Parathyroid adenoma (tissue), 2 donors: ENCODE data around the gene COL23A1.

Source experiments
- H2AFZ ChIP-seq: fragments of 300-600 bp; sonication (generic); one replicate; pipeline ENCODE4 v1.7.0; 2017; ENCODE audit warnings: antibody characterized with exemption, mild to moderate bottlenecking
- H3K27ac ChIP-seq: fragments of 300-600 bp; sonication (generic); one replicate; pipeline ENCODE4 v1.7.0; 2017
- H3K27me3 ChIP-seq: fragments of 300-600 bp; sonication (generic); one replicate; pipeline ENCODE4 v1.7.0; 2017; ENCODE audit warnings: low read length; ENCODE audit not compliant: control insufficient read depth, insufficient read depth
- H3K36me3 ChIP-seq: fragments of 300-600 bp; sonication (generic); one replicate; pipeline ENCODE4 v1.7.0; 2017; ENCODE audit warnings: low read length; ENCODE audit not compliant: control insufficient read depth, insufficient read depth
- H3K4me1 ChIP-seq: fragments of 300-600 bp; sonication (generic); one replicate; pipeline ENCODE4 v1.7.0; 2017; ENCODE audit warnings: control low read depth
- H3K4me2 ChIP-seq: fragments of 300-600 bp; sonication (generic); one replicate; pipeline ENCODE4 v1.7.0; 2017; ENCODE audit warnings: low read length
- H3K4me3 ChIP-seq: fragments of 300-600 bp; sonication (generic); one replicate; pipeline ENCODE4 v1.7.0; 2017; ENCODE audit warnings: low read depth, low read length
- H3K79me2 ChIP-seq: fragments of 300-600 bp; sonication (generic); one replicate; pipeline ENCODE4 v1.7.0; 2017; ENCODE audit warnings: control low read depth
- H3K9ac ChIP-seq: fragments of 300-600 bp; sonication (generic); one replicate; pipeline ENCODE4 v1.7.0; 2017; ENCODE audit warnings: mild to moderate bottlenecking
- H3K9me3 ChIP-seq: fragments of 300-600 bp; sonication (generic); one replicate; pipeline ENCODE4 v1.7.0; 2017; ENCODE audit warnings: low read length; ENCODE audit not compliant: control insufficient read depth
- CTCF ChIP-seq: fragments of 300-600 bp; sonication (generic); IDR thresholded peaks from one replicate; pipeline ENCODE4 v1.7.0; 2017; ENCODE audit warnings: antibody characterized with exemption, mild to moderate bottlenecking
- donor health status: primary hyperparathyroidism.

COL23A1 gene

GRCh38 chr5:178234750-178235587 lies 355.2 kb downstream of the COL23A1 start:
- H3K9me3 ChIP-seq: no peaks in the 10 kb centered on the region
- TF ChIP-seq CTCF: peak; percentile 57
- no peaks in the 10 kb centered on the region for H3K27me3 ChIP-seq
- no peak overlapping the region for H3K27ac ChIP-seq
- H3K9ac ChIP-seq: no peak overlapping the region
- no peak overlapping the region for H3K4me2 ChIP-seq
- no peak overlapping the region for H3K4me3 ChIP-seq
- H3K36me3 ChIP-seq: no peaks in the 10 kb centered on the region
- H3K4me1 ChIP-seq: peaks cover 7% of the 10 kb centered on the region
- H3K79me2 ChIP-seq: no peaks in the 10 kb centered on the region
- H2AFZ ChIP-seq: peak overlapping the region; percentile 47

GRCh38 chr5:178234121-178234749 lies 356.0 kb downstream of the COL23A1 start:
- Histone ChIP-seq H3K27me3 (no peaks in the 10 kb centered on the region), H3K9me3 (no peaks in the 10 kb centered on the region), H3K4me2 (no peak overlapping the region), H3K9ac (no peak overlapping the region), H3K4me3 (no peak overlapping the region), H3K36me3 (no peaks in the 10 kb centered on the region), H3K4me1 (peaks cover 7% of the 10 kb centered on the region), H3K79me2 (no peaks in the 10 kb centered on the region), H2AFZ (peak overlapping the region; percentile 47), H3K27ac (no peak overlapping the region)
- TF ChIP-seq CTCF: no peak

GRCh38 chr5:178232920-178233429 lies 357.2 kb downstream of the COL23A1 start:
- no peaks in the 10 kb centered on the region for H3K9me3 ChIP-seq
- no peak for TF ChIP-seq CTCF
- peak overlapping the region; percentile 68 for H3K4me3 ChIP-seq
- no peaks in the 10 kb centered on the region for H3K27me3 ChIP-seq
- H3K79me2 ChIP-seq: no peaks in the 10 kb centered on the region
- peaks cover 7% of the 10 kb centered on the region for H3K4me1 ChIP-seq
- peak overlapping the region; percentile 63 for H3K9ac ChIP-seq
- H3K36me3 ChIP-seq: no peaks in the 10 kb centered on the region
- H3K4me2 ChIP-seq: peak overlapping the region; percentile 72
- H3K27ac ChIP-seq: peak overlapping the region; percentile 74
- peak overlapping the region; percentile 99 for H2AFZ ChIP-seq

- Histone ChIP-seq H3K27ac (peak within 1 kb of the TSS; percentile 74), H3K9me3 (no peaks in the 10 kb centered on the region), H3K79me2 (no peaks in the 10 kb centered on the region), H3K4me3 (peak within 1 kb of the TSS; percentile 68), H3K4me2 (peak within 1 kb of the TSS; percentile 72), H3K4me1 (peaks cover 7% of the 10 kb centered on the region), H3K36me3 (no peaks in the 10 kb centered on the region), H3K9ac (peak within 1 kb of the TSS; percentile 63), H3K27me3 (no peaks in the 10 kb centered on the region), H2AFZ (peak within 1 kb of the TSS; percentile 99)
- TF ChIP-seq CTCF: no peak
Measured at GRCh38 chr5:178232124-178232919, 357.9 kb downstream of the COL23A1 start, which contains the start of gene PHYKPL. Gene PHYKPL (minus strand): TSS chr5:178232802. CDS start chr5:178232550, 252 bp downstream.
